GM11168 (cell line): Measurements from ENCODE around the gene ENSA.
"Not testable (repeated sequence)": the region's sequence is repeated elsewhere in the genome, so short reads cannot be mapped to it uniquely, and the experiment has no call there.

ENCODE experiments used
- in situ Hi-C: fragments of 300-500 bp; cut with MboI; formaldehyde crosslinking; loops from one replicate; pipeline ENCODE4 v1.12.0; 2022; ENCODE audit warnings: low sequenced_read_pairs; ENCODE audit not compliant: unreplicated experiment

Gene ENSA

GRCh38 chr1:150622303-150622975, 7.0 kb downstream of the ENSA start:
- in situ Hi-C loops, result no loop called here

DNA sequence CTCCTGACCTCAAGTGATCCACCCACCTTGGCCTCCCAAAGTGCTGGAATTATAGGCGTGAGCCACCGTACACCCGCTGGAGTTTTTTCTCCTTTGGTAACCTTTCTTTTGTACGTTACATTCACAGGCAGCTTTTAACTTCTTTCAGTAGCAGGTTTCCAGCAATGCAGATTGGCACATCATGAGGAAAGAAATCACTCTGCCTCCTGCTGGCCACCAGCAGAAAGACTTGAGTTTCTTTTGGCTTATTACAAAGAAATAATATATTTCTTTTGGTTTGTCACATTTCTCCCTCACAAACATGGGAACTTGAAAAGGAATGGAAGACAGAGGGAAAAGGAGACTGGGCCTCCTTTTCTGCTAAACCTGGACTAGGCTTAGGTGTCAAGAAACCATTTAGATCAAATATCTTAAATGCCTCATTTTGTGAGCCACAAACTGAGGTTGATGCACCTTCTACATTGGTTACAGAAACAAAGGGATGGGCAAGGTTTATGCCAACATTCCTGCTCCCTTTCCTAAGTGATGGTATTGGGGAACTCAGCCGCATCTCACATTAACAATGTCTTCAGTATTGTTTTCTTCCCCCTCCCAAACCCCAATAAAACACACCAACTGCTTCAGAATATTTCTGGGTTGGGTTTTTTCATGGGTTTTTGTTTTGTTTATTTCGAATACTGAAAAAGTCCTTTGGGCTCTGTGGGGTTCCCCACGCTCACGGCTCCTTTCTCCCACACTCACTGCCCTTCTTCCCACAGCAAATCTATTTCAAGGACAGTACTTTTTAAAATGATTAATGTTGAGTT, 7.7 kb downstream of the ENSA start:
- in situ Hi-C loops, result no loop called here

- in situ Hi-C loops, result no loop called here
Observed at GRCh38 chr1:150620919-150621318, 8.5 kb downstream of the ENSA start.

DNA sequence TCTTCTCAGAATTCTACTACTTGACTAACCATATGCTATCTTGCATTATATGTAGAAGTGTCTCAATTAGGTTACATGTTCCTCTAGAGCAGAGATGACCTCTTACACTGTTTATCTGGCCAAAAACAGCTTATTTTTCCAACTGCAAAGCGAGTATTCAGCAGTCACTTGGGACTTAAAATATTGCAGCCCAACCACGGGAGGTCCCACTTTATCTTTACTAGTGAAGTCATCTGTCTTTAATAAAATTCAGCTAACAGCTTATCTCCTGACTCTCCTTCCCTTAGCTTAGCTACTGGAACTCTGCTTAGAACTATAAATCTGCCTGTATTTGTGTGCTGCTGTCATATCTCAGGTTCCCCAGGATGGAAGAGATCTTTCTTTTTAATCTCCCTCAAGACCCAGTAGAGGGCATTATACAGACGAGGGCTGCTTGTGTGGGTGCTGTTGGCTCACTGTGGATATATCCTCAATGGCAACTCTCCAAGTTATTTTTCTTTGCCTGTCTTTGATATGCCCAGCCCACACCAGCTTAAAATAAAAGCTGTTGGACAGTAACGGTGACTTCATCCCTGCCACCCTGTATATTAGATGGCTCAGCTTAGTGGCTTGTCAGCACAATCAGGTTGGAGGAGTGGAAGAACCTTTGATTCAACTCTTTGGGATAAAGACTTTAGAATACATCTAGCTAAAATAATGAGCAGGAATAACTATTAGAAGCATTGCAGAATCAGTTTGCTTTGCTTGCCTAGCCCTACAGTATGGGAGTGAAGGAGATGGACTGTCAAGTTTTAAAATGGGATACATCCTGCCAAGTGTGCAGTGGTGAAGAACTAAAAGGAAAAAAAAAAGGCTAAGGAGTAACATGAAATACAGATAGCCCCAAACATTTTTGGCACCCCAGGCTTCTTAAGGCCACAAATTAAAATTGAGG, 9.6 kb downstream of the ENSA start:
- in situ Hi-C loops, result no loop called here

DNA sequence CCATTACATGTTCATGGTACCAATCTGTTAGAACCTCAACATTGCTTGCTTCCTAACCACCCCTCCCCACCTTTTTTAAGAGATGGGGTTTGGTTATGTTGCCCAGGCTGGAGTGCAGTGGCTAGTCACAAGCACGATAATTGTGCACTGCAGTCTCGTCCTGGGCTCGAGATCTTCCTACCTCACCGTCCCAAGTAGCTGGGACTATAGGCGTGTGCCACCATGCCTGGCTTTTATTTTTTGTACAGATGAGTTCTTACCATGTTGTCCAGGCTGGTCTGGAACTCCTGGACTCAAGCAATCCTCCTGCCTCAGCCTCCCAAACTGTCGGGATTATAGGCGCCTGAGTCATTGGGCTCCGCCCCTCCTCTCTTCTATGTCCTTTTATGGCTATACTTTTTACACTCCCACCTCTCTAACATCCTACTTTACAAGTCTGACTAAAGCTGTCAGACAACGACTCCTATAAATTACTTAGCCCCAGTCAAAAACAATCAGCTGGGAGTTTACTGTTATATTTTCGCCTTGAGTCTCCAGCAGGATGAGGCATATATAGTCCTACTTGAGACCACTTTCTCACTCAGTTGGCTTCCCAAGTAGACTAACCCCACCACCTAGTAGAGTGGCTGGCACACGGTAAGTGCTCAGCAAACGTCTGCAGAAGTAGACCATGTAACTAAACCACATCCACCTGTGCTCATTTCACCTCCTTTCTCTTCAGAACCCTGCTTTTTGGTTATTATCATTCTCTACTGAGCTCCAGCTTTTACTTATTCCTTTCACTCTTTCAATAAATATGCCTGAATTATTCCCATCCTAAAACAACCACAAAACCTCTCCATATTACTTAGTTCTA, 13.8 kb downstream of the ENSA start:
- in situ Hi-C loops, result no loop called here

GRCh38 chr1:150613061-150613920, 16.1 kb downstream of the ENSA start:
- in situ Hi-C loops, result no loop called here

- in situ Hi-C loops, result no loop called here
Observed at GRCh38 chr1:150612014-150612345, 17.4 kb downstream of the ENSA start.

- in situ Hi-C loops, result no loop called here
Observed at GRCh38 chr1:150610576-150610975, 18.8 kb downstream of the ENSA start.

DNA sequence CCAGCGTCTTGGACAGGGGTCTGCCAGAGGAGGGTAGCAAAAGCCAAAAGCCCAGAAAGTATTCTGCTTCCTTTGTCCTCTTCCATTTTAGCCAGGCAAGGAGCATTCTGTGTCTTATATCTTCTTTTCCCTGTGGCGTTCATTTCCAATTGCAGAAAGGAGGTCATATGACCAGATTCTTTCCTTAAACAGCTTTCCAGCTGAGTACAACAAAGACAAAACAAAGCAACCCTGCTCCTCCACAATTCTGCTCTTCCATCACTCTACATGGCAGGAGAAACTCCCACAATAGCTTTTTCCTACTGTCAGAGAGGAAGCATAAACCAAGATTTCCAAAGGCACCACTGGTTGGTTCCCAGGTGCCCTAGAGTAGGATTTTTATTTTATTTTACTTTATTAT, 19.7 kb downstream of the ENSA start:
- in situ Hi-C loops, result loop anchor here (5.0 kb wide), 1 partner anchor 42 kb away; no protein-coding TSS in a partner anchor

- in situ Hi-C loops, result loop anchor here (5.0 kb wide), 1 partner anchor 39 kb away; no protein-coding TSS in a partner anchor
Observed at GRCh38 chr1:150606463-150607142, 22.8 kb downstream of the ENSA start.

- in situ Hi-C loops, result loop anchor here (5.0 kb wide), 1 partner anchor 38 kb away; no protein-coding TSS in a partner anchor
Observed at GRCh38 chr1:150605451-150605731, 24.0 kb downstream of the ENSA start.

DNA sequence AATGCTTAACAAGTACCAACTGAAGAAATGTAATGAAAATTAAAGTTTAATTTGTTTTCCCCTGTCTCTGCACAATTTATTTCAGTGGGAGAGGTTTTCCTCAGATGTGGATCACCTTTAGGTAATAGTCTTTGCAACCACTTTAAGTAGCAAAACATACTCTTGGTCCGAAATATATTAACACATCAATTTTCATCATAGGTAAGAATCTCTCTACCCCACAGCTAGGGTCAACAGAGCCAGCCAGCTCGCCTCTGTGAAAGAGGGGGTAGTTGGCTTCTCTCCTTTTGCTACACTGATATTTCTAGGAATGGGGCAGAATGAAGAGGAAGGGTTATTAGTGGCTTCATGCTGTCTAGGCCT, 25.2 kb downstream of the ENSA start:
- in situ Hi-C loops, result no loop called here

DNA sequence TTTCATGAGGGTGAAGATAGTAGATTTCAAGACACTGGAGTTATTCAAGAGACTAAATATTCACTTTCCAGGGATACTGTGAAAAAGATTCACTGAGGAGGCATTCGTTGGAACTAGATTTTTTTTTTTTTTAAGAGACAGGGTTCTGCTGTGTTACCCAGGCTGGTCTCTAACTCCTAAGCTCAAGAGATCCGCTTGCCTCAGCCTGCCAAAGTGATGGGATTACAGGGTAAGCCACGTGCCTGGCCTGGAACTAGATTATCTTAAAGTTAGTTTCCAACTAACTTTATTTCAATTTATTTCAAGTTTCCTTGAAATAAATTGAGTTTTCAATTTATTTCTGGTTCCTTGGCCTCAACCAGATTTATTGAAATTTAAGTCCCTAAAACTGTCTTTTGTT, 25.7 kb downstream of the ENSA start:
- in situ Hi-C loops, result no loop called here

- in situ Hi-C loops, result not testable (repeated sequence)
Observed at GRCh38 chr1:150602372-150602771, 27.0 kb downstream of the ENSA start.

DNA sequence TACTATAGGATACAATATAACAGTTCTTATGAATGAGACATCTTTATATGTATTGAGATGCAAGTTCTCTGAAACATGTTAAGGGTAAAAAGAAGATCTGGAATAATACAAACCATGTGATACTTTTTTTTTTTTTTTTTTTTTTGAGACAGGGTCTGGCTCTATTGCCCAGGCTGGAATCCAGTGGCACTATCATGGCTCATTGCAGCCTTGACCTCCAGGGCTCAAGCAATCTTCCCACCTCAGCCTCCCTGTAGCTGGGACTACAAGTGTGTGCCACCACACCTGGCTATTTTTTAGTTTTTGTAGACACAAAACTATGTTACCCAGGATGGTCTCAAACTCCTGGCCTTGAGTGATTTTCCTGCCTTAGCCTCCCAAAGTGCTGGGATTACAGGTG, 27.9 kb downstream of the ENSA start:
- in situ Hi-C loops, result no loop called here

DNA sequence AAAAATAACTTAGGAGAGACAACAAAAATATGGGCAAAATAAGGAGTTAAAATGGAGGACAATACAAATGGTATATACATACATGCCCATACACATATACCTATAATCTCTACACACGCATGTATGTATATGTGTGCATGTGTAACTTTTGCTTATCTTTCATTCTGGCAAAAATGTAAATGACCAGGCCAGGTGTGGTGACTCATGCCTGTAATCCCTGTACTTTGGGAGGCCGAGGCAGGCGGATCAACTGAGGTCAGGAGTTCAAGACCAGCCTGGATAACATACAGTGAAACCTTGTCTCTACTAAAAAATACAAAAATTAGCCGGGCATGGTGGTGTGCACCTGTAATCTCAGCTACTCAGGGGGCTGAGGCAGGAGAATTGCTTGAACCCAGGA, 31.1 kb downstream of the ENSA start:
- in situ Hi-C loops, result not testable (repeated sequence)

- in situ Hi-C loops, result no loop called here
Observed at GRCh38 chr1:150596976-150597375, 32.4 kb downstream of the ENSA start.

- in situ Hi-C loops, result no loop called here
Observed at GRCh38 chr1:150596095-150596892, 33.1 kb downstream of the ENSA start.
